Measurements from ENCODE around the gene ABHD13.

ABHD13 gene

GRCh38 chr13:108178078-108178477 is 40.1 kb upstream of the ABHD13 start:
- H4K20me1 ChIP-seq (ENCODE audit: insufficient read depth, low read length), result no peaks in the 10 kb centered on the region
- no peaks in the 10 kb centered on the region for H3K4me1 ChIP-seq (ENCODE audit: low read length)
- H3F3A ChIP-seq (ENCODE audit: insufficient read depth, low read length), result no peaks in the 10 kb centered on the region
- no peaks in the 10 kb centered on the region for H3K27me3 ChIP-seq (replicated peaks; ENCODE audit: insufficient read depth, low read length)
- no peaks in the 10 kb centered on the region for H3K36me3 ChIP-seq (replicated peaks; ENCODE audit: insufficient read depth, low read length)
- H3K9me3 ChIP-seq (replicated peaks; ENCODE audit: insufficient read depth, low read length), result no peaks in the 10 kb centered on the region
- H3K9me2 ChIP-seq (replicated peaks; ENCODE audit: insufficient read depth, low read length), result no peaks in the 10 kb centered on the region
- H3K4me2 ChIP-seq (ENCODE audit: low read depth, low read length), result no peak overlapping the region
- H2AFZ ChIP-seq (ENCODE audit: low read length), result no peak overlapping the region
- no peak for DNase-seq
- H3K4me3 ChIP-seq (ENCODE audit: low read length), result no peak overlapping the region
- H3K9ac ChIP-seq (ENCODE audit: low read length), result no peak overlapping the region
- TF ChIP-seq EZH2 (optimal IDR thresholded peaks at IDR 0.05; ENCODE audit: low read depth, low read length) (no peak), EZH2phosphoT487 (IDR thresholded peaks at IDR 0.05; ENCODE audit: low read length) (no peak)
- TF ChIP-seq, protein P1, sequence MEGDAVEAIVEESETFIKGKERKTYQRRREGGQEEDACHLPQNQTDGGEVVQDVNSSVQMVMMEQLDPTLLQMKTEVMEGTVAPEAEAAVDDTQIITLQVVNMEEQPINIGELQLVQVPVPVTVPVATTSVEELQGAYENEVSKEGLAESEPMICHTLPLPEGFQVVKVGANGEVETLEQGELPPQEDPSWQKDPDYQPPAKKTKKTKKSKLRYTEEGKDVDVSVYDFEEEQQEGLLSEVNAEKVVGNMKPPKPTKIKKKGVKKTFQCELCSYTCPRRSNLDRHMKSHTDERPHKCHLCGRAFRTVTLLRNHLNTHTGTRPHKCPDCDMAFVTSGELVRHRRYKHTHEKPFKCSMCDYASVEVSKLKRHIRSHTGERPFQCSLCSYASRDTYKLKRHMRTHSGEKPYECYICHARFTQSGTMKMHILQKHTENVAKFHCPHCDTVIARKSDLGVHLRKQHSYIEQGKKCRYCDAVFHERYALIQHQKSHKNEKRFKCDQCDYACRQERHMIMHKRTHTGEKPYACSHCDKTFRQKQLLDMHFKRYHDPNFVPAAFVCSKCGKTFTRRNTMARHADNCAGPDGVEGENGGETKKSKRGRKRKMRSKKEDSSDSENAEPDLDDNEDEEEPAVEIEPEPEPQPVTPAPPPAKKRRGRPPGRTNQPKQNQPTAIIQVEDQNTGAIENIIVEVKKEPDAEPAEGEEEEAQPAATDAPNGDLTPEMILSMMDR (IDR thresholded peaks at IDR 0.05; ENCODE audit: low read length), result no peak
- no peaks in the 10 kb centered on the region for H3K79me2 ChIP-seq (ENCODE audit: low read length)
- H3K27ac ChIP-seq (ENCODE audit: low read length), result no peak overlapping the region

DNA sequence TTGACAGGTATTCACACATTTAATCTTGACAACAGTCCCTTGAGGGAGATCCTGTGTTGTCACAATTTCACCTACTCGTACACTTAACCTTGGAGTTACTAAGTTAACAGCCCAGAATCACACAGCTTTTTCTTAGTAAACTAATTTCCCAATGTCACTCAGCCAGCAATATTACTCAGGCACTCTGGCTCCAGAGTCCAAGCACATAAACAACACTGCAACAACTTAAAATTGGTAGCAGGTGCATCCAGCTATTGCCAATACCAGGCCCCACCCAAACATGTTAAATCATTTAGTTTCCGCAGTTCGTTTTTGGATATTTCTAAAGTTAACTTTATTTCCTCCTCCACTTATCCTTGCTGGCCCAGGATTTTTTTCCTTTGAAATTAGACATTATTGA is 35.5 kb upstream of the ABHD13 start:
- no peak overlapping the region for H3K4me2 ChIP-seq (ENCODE audit: low read depth, low read length)
- H3F3A ChIP-seq (ENCODE audit: insufficient read depth, low read length), result no peaks in the 10 kb centered on the region
- H4K20me1 ChIP-seq (ENCODE audit: insufficient read depth, low read length), result no peaks in the 10 kb centered on the region
- TF ChIP-seq EZH2 (optimal IDR thresholded peaks at IDR 0.05; ENCODE audit: low read depth, low read length) (no peak), EZH2phosphoT487 (IDR thresholded peaks at IDR 0.05; ENCODE audit: low read length) (no peak)
- TF ChIP-seq, protein P1 (IDR thresholded peaks at IDR 0.05; ENCODE audit: low read length), result no peak
- H3K9me3 ChIP-seq (replicated peaks; ENCODE audit: insufficient read depth, low read length), result no peaks in the 10 kb centered on the region
- no peaks in the 10 kb centered on the region for H3K27me3 ChIP-seq (replicated peaks; ENCODE audit: insufficient read depth, low read length)
- no peak overlapping the region for H3K9ac ChIP-seq (ENCODE audit: low read length)
- no peak overlapping the region for H3K4me3 ChIP-seq (ENCODE audit: low read length)
- H3K4me1 ChIP-seq (ENCODE audit: low read length), result no peaks in the 10 kb centered on the region
- H2AFZ ChIP-seq (ENCODE audit: low read length), result no peak overlapping the region
- DNase-seq, result no peak
- H3K9me2 ChIP-seq (replicated peaks; ENCODE audit: insufficient read depth, low read length), result no peaks in the 10 kb centered on the region
- no peaks in the 10 kb centered on the region for H3K36me3 ChIP-seq (replicated peaks; ENCODE audit: insufficient read depth, low read length)
- H3K27ac ChIP-seq (ENCODE audit: low read length), result no peak overlapping the region
- H3K79me2 ChIP-seq (ENCODE audit: low read length), result no peaks in the 10 kb centered on the region

GRCh38 chr13:108185223-108185622 is 33.0 kb upstream of the ABHD13 start:
- no peak for DNase-seq
- no peaks in the 10 kb centered on the region for H4K20me1 ChIP-seq (ENCODE audit: insufficient read depth, low read length)
- no peak overlapping the region for H3K27ac ChIP-seq (ENCODE audit: low read length)
- H2AFZ ChIP-seq (ENCODE audit: low read length), result no peak overlapping the region
- H3K36me3 ChIP-seq (replicated peaks; ENCODE audit: insufficient read depth, low read length), result no peaks in the 10 kb centered on the region
- no peaks in the 10 kb centered on the region for H3K27me3 ChIP-seq (replicated peaks; ENCODE audit: insufficient read depth, low read length)
- no peak overlapping the region for H3K4me3 ChIP-seq (ENCODE audit: low read length)
- no peak for TF ChIP-seq EZH2phosphoT487 (IDR thresholded peaks at IDR 0.05; ENCODE audit: low read length)
- TF ChIP-seq, protein P1 (IDR thresholded peaks at IDR 0.05; ENCODE audit: low read length), result no peak
- no peak for TF ChIP-seq EZH2 (optimal IDR thresholded peaks at IDR 0.05; ENCODE audit: low read depth, low read length)
- H3K79me2 ChIP-seq (ENCODE audit: low read length), result no peaks in the 10 kb centered on the region
- H3K9me3 ChIP-seq (replicated peaks; ENCODE audit: insufficient read depth, low read length), result no peaks in the 10 kb centered on the region
- H3K4me1 ChIP-seq (ENCODE audit: low read length), result no peaks in the 10 kb centered on the region
- no peaks in the 10 kb centered on the region for H3K9me2 ChIP-seq (replicated peaks; ENCODE audit: insufficient read depth, low read length)
- no peak overlapping the region for H3K9ac ChIP-seq (ENCODE audit: low read length)
- no peaks in the 10 kb centered on the region for H3F3A ChIP-seq (ENCODE audit: insufficient read depth, low read length)
- H3K4me2 ChIP-seq (ENCODE audit: low read depth, low read length), result no peak overlapping the region

Data from MM.1S (cell line).